Neutrophil (primary cell): ENCODE data around the gene SULT1E1.

Source experiments
- H3K27ac ChIP-seq: fragments of 200-600 bp; sonication (generic); 2 replicates; pipeline ENCODE4 v1.5.1; 2016; ENCODE audit warnings: mild to moderate bottlenecking, moderate library complexity
- H3K27me3 ChIP-seq: fragments of 200-600 bp; sonication (generic); 2 replicates; pipeline ENCODE4 v1.6.0; 2016; ENCODE audit warnings: mild to moderate bottlenecking
- H3K36me3 ChIP-seq: fragments of 200-600 bp; sonication (generic); 2 replicates; pipeline ENCODE4 v1.5.1; 2017
- H3K4me1 ChIP-seq, 2 experiments: fragments of 200-600 bp in 1 of 2; sonication (generic) in 1 of 2; 1 replicate in 1 of 2; 2 replicates in 1 of 2; pipeline versions ENCODE4 v1.5.1 to v1.6.1; 2013 to 2016; ENCODE audit warnings: low read depth in 1 of 2, low read length in 1 of 2, mild to moderate bottlenecking in 1 of 2, moderate library complexity in 1 of 2; ENCODE audit not compliant: control insufficient read depth in 1 of 2, insufficient read depth in 1 of 2
- H3K4me3 ChIP-seq, 2 experiments: fragments of 200-600 bp in 1 of 2; sonication (generic) in 1 of 2; 1 replicate in 1 of 2; 2 replicates in 1 of 2; pipeline ENCODE4 v1.5.1; 2013 to 2016; ENCODE audit warnings: low read depth in 1 of 2, low read length in 1 of 2, mild to moderate bottlenecking in 1 of 2, moderate library complexity in 1 of 2
- H3K9me3 ChIP-seq: fragments of 200-600 bp; sonication (generic); 2 replicates; pipeline ENCODE4 v1.5.1; 2016
- CTCF ChIP-seq: fragments of 200-600 bp; sonication (generic); IDR thresholded peaks from 2 replicates; pipeline ENCODE4 v1.5.1; 2016; ENCODE audit warnings: antibody characterized with exemption

SULT1E1 gene

GRCh38 chr4:69843932-69844331, 16.0 kb downstream of the SULT1E1 start:
- no peak for TF ChIP-seq CTCF
- H3K27me3 ChIP-seq: no peaks in the 10 kb centered on the region
- H3K9me3 ChIP-seq: no peaks in the 10 kb centered on the region
- H3K36me3 ChIP-seq: no peaks in the 10 kb centered on the region
- no peak overlapping the region for H3K4me3 ChIP-seq
- H3K27ac ChIP-seq: no peak overlapping the region
- H3K4me1 ChIP-seq: peaks cover 0 to 8% of the 10 kb centered on the region in 2 experiments

- H3K9me3 ChIP-seq: no peaks in the 10 kb centered on the region
- no peak overlapping the region for H3K4me3 ChIP-seq
- no peak for TF ChIP-seq CTCF
- H3K27me3 ChIP-seq: no peaks in the 10 kb centered on the region
- no peaks in the 10 kb centered on the region for H3K36me3 ChIP-seq
- peaks cover 0 to 5% of the 10 kb centered on the region in 2 experiments for H3K4me1 ChIP-seq
- H3K27ac ChIP-seq: no peak overlapping the region
These were observed 16.6 kb downstream of the SULT1E1 start for GRCh38 chr4:69843301-69843700.

GRCh38 chr4:69838977-69839376, 21.0 kb downstream of the SULT1E1 start:
- H3K4me3 ChIP-seq: no peak overlapping the region

DNA sequence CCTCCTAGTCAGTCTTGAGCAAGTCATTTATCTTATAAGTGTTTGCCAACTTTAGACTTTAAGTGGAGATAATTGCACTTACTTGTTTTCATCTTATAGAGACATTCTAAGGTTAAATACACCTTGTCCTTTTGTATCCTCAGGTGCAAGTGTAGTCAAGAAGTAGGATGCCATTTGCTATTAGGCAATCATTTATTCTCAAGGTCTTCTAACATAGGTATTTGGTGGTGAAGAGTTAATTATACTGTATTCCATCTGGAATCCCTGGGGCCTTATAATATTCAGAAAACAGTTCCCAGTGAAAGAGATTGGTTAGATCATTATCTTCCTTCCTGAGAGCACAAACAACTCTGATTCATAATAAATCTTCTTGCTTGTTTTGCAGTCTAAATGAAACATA, 23.7 kb downstream of the SULT1E1 start:
- no peak overlapping the region for H3K4me3 ChIP-seq
- H3K4me1 ChIP-seq: peaks cover 18 to 20% of the 10 kb centered on the region in 2 experiments
- H3K36me3 ChIP-seq: no peaks in the 10 kb centered on the region
- H3K9me3 ChIP-seq: no peaks in the 10 kb centered on the region
- no peaks in the 10 kb centered on the region for H3K27me3 ChIP-seq
- TF ChIP-seq CTCF: no peak
- no peak overlapping the region for H3K27ac ChIP-seq

More at GRCh38 chr4:69838977-69839376, 21.0 kb downstream of the SULT1E1 start:
- TF ChIP-seq CTCF: no peak
- no peaks in the 10 kb centered on the region for H3K9me3 ChIP-seq
- no peak overlapping the region for H3K27ac ChIP-seq
- no peaks in the 10 kb centered on the region for H3K27me3 ChIP-seq
- no peaks in the 10 kb centered on the region for H3K4me1 ChIP-seq
- no peaks in the 10 kb centered on the region for H3K36me3 ChIP-seq

GRCh38 chr4:69835766-69836165, 24.2 kb downstream of the SULT1E1 start:
- Histone ChIP-seq H3K9me3 (no peaks in the 10 kb centered on the region), H3K4me1 (peaks cover 23 to 25% of the 10 kb centered on the region in 2 experiments), H3K36me3 (no peaks in the 10 kb centered on the region), H3K4me3 (no peak overlapping the region), H3K27me3 (no peaks in the 10 kb centered on the region), H3K27ac (no peak overlapping the region)
- TF ChIP-seq CTCF: no peak

GRCh38 chr4:69833251-69833650, 26.7 kb downstream of the SULT1E1 start:
- peak overlapping the region; percentile 98 for H3K27ac ChIP-seq
- no peaks in the 10 kb centered on the region for H3K36me3 ChIP-seq
- no peak overlapping the region for H3K4me3 ChIP-seq
- no peaks in the 10 kb centered on the region for H3K9me3 ChIP-seq
- H3K4me1 ChIP-seq: peaks cover 31 to 38% of the 10 kb centered on the region in 2 experiments
- no peaks in the 10 kb centered on the region for H3K27me3 ChIP-seq
- TF ChIP-seq CTCF: no peak
